ENCODE data around the gene ASIC1.

Gene ASIC1

DNA sequence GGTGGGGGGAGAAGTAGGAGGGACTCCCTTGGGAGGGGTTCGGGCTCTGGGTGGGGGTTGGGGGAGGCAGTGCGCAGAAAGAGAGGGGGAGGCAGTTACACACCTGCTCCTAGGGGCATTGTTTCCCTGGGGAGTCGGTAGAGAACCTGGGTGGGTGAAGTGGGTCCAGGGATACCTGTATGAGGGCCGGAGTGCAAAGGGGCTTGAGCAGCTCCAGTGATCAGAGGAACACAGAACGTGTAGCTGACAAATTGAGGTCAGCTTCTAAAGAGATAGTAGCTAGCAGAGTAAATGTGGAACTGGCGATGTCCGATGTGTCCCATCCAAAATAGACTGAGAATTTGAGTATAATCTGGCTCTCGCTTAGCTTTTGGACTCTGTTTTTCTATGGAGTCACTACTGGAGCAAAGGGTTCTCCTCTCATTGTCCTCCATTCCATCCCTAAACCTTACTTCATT lies 28.2 kb downstream of the ASIC1 start:
- DNase-seq, result no peak

DNA sequence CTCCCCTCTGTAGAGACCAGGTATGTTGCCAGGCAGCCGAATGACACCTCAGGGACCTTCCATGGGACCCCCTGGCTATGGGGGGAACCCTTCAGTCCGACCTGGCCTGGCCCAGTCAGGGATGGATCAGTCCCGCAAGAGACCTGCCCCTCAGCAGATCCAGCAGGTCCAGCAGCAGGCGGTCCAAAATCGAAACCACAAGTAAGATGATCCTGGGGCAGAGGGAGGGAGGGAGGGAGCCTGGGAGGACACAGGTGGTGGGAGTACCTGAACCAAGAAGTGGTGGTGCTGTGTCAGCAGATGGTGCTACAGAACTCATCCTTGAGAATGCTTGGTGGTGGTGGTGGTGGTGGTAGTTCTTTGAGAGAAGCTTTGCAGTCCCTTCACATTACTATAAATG lies 28.8 kb downstream of the ASIC1 start:
- no peak for DNase-seq

DNA sequence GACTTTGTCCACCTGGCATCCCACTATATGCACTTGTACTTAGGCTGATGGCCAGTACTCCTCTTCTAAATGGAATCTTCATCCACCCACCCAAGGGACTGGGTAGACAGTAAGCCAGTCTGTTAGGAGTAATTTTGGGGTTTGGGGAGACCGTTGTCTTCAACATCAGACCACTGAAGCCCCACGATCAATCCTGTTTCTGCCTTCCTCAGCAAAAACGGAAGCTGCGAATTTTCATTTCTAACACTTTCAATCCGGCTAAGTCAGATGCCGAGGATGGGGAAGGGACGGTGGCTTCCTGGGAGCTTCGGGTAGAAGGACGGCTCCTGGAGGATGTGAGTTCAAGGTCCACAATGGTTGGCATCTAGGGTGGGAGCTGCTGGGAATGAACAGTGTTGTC lies 29.8 kb downstream of the ASIC1 start:
- no peak for DNase-seq

DNA sequence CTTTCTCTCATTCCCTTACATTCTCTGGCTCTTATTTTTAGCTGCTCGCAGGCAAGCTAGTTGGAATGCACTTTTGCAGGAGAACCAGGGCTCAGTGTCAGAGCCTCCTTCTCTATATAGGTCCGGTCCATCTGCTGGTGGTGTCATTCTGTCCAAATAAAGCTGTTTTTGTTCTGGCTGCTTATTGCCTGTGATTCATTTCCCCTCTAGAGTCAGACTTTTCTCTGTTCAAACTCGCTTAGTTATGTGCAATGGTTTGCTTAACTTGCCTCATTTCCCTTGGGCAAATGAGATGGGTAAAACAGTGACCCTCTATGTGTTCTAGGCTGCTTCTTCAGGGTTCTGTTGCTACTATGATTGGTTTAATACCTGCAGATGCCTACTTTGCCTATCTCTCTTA lies 30.6 kb downstream of the ASIC1 start:
- no peak for DNase-seq

DNA sequence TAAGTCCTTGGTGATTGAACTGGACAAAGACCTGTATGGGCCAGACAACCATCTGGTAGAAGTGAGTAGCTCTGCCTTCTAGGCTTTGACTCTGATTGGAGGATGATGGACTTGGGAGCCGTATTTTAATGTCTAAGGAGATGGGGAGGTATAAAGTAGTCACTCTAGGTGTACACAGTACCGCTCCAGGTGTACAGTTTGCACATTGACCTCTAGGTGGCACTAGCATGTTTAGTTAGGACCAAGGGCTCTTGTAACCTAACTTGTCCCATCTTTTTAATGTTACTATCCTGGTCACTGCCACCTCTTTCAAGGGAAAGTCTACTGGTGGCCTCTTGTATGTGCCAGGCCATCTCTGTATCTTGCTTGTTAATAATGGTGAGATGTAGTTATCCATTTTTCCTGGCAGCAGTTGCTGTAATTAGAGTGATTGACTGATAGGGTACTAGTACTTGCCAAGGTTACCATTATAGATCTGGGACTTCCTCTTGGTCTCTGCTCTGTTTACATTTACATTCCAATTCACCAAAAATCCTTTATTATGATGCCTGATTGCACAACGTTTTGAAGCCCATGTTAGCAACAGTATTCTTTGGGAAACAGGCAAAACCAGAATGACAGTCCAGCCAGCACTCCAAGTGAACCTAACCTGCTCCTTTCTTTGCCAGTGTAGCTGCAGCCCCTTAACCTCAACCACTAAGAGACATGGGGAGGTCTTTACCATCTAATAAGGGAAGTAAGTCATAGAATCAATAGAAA lies 31.4 kb downstream of the ASIC1 start:
- peak; percentile 40 for DNase-seq

DNA sequence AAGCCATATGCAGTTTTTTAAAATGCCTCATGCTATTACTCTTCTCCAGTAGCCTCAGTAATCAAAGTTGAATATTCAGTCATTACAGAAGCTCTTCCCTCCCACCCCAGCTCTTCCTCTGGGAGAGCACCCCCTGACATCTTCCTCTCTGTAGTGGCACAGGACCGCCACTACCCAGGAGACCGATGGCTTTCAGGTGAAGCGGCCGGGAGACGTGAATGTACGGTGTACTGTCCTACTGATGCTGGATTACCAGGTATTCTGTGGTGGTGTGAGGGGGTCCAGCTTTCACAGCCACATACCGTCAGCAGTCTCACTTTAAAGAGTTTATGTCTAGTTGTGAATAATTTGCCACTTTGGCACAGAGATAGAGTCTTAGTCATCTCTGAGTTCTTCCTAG lies 32.3 kb downstream of the ASIC1 start:
- no peak for DNase-seq

DNA sequence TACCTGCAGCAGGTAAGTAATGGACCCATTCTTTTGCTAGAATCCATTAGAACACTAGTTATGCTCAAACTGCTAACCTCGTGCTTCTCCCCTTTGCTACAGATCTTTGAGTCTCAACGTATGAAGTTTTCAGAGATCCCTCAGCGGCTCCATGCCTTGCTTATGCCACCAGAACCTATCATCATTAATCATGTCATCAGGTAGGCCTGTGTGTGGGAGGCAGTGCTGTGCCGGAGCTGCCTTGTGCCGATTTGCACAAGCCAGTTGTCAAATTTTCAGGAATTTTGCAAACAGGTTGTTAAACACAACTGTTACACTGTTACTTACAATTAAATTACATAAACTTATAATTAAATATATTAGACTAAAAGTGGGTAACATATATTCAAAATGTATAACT lies 33.0 kb downstream of the ASIC1 start:
- DNase-seq, result no peak

DNA sequence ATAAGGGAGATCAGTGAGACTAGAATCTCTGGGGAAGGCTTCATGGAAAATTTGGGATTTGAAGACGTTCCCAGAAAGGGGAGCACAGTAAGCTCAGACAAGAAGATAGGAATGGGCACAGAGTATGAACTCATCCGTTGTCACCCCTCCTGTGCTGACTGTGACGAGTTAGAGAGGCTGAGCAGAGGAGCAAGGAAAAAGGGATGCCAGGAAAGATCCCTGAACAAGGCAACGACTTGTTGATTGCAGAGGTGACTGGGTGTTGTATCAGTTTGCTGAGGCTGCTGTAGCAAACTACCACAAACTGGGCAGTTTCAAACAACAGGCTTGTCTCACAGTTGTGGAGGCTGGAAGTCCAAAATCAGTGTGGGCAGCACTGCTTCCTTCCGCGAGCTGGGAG lies 40.6 kb downstream of the ASIC1 start:
- DNase-seq, result no peak

DNA sequence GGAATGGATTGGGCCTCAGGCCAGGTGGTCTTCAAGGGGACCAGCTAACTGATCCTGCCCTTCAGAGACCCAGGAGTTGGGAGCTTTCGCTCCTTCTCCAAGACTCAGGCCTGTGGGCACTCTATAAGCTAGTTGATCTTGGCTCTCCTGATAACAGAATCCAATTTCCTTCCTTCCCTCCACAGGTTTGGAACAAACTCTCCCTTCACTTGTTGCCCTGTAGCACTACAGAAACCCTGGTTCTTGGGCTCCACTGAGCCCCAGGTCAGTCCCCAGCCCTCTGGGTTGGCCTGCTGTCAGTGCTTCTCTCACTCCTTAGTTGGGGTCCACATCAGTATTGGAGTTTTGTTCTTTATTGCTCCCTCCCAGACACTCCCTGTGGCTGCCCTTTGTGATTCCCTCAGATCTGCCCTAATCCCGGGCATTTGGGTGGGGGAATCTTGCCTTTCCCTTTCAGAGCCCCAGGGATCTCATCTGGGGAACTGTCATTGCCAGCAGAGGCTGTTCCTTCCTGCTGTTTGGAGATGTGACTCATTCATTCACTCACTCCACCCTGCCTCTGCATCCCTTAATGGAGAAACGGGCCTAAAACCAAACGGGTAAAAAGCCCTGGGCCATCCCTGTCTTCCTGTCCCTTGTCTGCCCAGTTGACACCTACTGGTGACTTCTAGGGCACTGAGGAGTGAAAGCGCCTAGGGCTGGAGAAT lies 42.1 kb downstream of the ASIC1 start:
- DNase-seq, result no peak

DNA sequence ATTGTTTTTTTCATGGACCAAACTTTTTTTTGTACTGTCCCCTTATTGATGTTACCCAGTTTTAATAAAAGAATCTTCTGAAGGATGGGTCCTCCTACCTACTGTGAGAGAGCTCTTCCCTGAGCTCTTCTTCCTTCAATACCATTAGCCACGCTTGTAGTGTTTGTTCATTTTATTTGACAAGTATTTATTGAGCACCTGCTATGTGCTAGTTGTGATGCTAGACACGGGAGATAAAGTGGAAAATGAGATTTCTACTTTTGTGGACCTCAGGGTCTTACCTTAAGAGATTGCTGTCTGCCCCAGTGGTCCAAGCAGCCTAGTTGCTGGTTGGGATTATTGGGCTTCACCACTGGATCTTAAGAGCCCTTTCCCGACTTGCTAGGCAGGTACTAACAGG lies 43.2 kb downstream of the ASIC1 start:
- DNase-seq, result no peak

DNA sequence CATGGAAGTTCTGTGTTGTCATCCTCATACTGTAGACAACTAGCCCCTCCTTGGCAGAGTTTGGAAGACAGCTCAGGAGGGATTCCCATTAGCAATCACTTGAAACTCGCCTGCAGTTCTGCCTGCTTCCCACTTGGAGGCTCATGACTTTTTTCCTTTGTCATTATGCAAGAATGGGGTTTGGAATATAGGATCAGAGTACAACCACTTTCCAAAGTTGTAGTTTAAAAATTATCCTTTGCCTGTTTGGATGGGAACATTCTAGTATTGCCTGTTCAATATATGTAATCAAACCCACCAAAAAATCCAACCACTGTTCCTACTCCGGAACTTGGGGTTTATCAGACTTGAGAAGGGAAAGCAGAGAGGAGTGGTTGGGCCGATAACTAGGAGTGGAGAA lies 44.3 kb downstream of the ASIC1 start:
- DNase-seq, result peak; percentile 43

DNA sequence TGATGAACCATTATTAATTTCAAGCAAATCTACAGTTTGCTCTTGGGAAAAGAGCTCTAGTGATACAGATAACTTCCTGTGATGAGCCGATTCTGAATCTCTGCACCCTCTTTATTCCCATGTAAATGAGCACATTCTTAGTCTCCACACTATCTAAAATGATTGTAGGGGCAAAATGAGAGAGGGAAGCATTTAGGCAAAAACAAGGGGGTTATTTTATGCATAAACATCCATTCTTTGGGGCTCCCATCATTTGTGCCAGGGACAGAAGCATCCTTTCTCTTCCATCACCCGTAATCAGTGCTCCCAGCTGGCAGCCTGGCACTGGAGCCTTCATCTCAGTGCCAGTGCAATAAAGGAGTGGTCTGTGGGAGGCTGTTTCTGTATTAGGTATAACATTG lies 44.7 kb downstream of the ASIC1 start:
- no peak for DNase-seq

DNA sequence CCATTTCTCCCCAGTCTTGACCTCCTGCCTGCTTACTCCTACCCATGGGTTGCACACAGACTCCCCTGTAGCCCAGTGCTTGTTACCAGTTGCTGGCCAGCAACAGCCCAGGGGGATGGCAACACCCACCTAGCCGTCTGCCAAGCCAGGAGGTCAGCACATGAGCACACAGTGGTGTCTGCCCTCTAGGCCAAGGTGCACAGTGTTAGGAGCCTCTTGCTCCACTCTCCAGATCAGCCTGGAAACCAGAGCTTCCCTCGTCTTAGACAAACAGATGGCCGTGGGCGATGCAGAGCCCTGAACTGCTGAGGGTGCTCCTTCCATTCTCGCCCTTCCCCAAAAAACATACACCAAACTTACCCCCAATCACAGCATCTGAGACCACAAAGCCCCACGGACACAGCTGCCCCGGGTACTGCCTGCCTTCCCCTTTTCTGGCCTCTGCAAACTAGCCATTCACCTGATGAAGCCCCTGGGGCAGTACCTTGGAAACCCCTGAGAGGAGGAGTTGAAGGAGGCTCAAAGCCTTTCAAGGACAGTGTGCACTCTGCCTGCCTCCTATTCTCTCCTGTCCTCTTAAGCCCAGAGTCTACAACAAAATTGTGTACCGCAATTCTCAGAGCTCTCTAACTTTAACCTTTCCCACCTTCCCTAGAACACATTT lies 45.4 kb downstream of the ASIC1 start:
- DNase-seq, result no peak

DNA sequence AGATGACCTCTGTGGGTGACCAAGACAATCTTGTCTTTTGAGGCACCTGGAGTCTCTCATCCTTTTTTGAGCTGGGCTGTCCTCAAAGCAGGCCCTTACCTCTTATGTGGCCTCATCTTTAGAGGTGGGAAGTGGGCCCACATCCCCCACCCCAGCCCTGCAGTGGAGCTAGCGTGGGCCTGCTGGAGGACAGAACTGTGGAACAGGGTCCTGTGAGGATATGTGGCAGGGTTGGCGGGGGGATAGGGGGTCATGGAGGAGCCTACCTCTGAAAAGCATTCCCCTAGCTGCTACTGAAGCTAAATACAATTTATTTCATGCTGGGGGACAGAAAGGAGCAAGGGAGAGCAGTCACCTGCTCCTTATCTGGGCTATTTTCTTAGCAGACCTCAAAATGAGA lies 46.0 kb downstream of the ASIC1 start:
- no peak for DNase-seq

DNA sequence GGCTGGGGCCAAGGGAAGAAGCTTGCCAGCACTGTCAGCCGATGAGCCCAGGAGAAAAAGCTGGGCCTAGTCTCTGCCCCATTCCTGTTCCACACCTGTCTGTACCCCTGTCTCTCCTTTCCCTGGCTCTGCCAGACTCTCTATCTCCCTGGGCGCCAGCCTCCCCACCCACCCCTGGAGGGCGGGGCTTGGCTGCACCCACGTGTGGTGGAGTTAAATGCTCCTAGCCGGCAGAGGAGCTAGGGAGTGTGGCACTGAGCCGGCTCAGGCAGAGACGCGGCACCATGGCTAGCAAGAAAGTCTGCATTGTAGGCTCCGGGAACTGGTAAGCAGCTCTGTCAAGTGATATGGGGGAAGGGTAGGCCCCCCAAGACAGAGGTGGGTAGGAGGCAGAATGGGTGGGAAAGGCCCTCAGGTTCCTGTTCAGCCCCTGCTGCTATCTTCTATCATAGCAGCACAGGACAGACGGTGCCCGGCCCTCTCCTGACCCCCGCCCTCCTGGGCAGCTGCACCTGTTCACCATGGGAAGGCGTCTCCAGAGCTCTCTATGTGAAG lies 46.4 kb downstream of the ASIC1 start, which contains the start of gene GPD1:
TSS of gene GPD1 (plus strand) at position 242 of the 555 bp plus-strand sequence. CDS start at position 285, 43 bp downstream.
- DNase-seq, result peak; percentile 78

DNA sequence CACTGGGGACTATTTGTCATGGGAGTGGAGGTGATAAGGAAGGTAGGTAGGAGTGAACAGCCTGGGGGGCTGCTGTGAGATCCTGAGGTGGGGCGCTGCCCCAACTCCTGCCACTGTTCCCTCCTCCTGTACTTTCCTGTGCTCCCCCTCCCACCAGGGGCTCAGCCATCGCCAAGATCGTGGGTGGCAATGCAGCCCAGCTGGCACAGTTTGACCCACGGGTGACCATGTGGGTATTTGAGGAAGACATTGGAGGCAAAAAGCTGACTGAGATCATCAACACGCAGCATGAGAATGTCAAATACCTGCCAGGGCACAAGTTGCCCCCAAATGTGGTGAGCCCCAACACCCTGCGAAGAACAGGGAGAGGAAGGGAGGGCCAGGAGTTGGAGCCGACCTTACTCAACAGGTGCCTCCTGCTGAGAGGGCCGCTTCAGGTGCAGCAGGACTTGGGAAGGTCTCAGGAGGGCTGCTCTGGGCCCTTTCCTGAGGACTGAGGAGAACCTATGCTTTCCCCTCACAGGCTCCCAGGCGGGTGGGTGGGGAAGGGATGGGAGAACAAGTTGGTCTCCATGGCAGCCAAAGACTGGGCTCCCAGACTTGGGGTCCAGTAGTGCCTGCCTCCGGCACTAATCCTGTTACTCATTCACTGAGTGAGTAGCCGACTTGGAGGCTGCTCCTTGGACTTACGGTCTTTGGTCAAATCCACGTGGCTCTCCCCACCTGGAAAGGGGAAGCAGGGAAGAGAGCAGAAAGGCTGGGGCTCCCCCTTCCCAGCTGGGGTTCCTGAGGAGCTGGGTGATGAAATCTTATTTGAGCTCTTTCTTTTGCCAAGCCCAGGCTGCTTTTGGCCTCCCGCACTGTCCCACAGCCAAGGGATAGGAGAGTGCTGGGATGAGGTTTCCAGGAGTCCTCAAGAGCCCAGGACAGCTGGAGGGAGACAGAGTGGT lies 47.3 kb downstream of the ASIC1 start:
- DNase-seq, result no peak

DNA sequence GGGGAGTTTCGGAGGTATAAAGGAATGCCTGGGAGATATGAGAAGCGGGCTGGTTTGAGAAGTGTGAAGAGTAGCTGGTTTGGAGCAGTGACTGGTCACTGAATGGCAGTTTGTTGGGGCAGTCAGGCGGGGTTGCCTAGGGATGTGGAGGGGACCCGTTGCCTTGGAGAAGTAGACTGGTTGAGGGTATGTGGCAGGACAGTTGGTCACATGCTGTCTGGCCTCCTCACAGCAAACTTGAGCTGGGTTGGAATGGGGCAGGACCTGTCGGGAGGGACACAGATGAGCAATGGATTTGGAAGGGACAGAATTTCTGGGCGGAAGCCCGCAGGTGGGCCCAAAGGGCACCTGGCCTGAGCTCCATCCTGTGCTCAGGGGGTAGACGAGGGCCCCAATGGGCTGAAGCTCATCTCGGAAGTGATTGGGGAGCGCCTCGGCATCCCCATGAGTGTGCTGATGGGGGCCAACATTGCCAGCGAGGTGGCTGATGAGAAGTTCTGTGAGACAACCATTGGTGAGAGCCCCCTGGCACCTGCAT lies 48.6 kb downstream of the ASIC1 start:
- DNase-seq, result no peak

DNA sequence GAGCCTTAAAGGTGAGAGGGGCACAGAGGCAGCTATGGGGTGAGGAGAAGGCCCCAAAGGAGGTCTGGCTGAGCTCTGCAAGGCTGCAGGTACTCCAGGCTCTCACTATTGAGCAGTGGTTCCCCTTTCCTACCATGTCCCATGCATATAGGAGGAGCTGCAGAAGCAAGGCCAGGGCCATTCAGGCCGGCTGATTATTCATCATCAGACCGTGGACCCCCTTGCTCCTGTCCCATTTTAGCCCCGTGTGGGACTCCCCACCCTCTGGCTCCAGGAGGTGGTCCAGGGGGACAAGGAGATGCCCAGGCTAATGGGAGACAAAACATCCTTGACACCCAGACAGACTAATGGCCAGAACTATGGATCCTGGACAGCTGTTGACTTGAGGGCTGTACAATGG lies 49.5 kb downstream of the ASIC1 start:
- DNase-seq, result no peak

DNA sequence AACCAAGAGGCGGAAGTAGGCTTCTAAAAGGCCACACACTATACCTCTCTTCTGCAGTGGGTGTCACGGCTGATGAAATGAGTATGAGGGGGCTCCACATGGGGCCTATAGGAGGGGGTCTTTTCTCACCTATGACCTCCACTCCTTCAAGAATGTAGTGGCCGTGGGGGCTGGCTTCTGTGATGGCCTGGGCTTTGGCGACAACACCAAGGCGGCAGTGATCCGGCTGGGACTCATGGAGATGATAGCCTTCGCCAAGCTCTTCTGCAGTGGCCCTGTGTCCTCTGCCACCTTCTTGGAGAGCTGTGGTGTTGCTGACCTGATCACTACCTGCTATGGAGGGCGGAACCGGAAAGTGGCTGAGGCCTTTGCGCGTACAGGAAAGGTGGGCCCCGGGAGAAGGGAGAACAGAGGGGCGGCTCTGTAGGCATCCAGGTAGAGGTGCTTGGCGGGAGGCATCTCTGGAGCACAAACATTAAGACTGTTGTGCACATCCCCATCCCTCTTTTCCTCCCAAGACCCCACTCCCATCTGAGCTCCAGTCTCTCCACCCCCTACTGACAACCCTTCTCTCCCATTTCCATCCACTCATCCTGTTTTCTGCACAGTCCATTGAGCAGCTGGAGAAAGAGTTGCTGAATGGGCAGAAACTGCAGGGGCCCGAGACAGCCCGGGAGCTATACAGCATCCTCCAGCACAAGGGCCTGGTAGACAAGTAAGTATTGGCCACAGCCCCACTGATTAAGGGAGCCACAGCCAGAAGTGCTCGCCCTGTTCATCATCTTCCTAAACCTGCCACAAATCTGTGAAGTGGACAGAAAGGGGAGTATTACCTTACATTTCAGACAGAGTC lies 50.2 kb downstream of the ASIC1 start:
- DNase-seq, result no peak

DNA sequence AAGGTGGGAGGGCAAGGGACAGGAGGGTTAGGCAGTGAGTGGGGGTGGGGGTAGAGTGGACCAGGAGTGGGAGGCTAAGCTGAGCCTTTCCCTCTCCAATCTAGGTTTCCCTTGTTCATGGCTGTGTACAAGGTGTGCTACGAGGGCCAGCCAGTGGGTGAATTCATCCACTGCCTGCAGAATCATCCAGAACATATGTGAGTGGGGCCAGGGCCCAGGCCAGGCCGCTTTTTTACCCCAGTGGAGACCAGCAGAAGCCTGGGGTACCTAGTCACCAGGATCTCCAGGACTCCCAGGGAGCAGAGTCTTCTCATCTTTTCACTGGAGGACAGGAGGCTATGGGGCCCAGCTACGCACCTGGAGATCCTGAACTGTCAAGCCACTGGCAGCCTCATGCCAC lies 51.9 kb downstream of the ASIC1 start:
- DNase-seq, result no peak

DNA sequence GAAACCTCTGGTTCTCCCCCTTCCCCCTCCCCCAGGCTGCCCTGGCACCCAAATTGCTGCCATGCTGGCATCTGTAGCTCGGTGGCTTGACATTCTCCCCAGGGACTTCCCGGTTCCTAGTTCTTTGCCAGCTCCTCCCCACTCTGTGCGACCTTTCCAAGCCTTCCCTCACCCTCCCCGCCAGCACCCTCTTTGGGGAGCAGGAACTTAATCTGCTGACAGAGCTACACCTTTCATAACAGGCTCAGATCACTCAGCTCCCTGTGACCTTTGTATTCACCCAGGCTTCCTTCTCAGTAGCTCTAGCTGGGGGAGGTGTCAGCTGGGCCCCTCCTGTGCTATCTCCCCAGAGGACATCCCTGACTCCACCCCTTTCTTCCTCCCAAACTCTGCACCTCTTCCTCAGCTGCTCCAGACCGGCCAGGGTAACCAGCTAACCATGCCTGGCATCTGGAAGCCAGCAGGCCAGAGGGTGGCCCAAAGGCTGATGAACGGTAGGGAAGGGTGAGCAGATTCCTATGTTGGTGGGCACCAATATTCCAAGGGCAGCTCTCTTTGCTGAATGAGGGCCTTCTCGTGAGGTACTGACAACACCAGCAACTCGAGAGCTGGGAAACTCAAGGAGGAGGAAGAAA lies 52.8 kb downstream of the ASIC1 start:
- no peak for DNase-seq

Data from NCI-H226 (cell line).